Endodermal cell (in vitro differentiated cells): ENCODE results near the gene ARL5A. TPM values are rescaled to one million over a fixed set of nuclear protein-coding genes. Genes with fewer than 3 reads are reported as not detected.
A peak's percentile ranks its signal among the peaks of the same experiment; 100 is the strongest.

Source experiments
- DNase-seq: peaks from one replicate; pipeline ENCODE4 v3.0.0-alpha.2; 2017
- H3K27ac ChIP-seq: 2 replicates; pipeline ENCODE4 v1.5.1; 2013; ENCODE audit warnings: mild to moderate bottlenecking, low read depth, low read length, moderate library complexity
- H3K27me3 ChIP-seq: 2 replicates; pipeline ENCODE4 v1.6.1; 2013; ENCODE audit warnings: mild to moderate bottlenecking, low read length, moderate library complexity; ENCODE audit not compliant: insufficient read depth, control insufficient read depth, poor library complexity, severe bottlenecking
- H3K36me3 ChIP-seq: 2 replicates; pipeline ENCODE4 v1.7.0; 2013; ENCODE audit warnings: mild to moderate bottlenecking, low read length, moderate library complexity; ENCODE audit not compliant: control insufficient read depth, insufficient read depth
- H3K4me1 ChIP-seq: one replicate; pipeline ENCODE4 v1.7.0; 2013; ENCODE audit warnings: low read length; ENCODE audit not compliant: control insufficient read depth, insufficient read depth
- H3K4me3 ChIP-seq: 2 replicates; pipeline ENCODE4 v1.5.1; 2013; ENCODE audit warnings: mild to moderate bottlenecking, low read length, moderate library complexity
- H3K9ac ChIP-seq: 2 replicates; pipeline ENCODE4 v1.6.1; 2013; ENCODE audit warnings: mild to moderate bottlenecking, low read length, moderate library complexity; ENCODE audit not compliant: poor library complexity, severe bottlenecking; ENCODE audit errors: extremely low read depth
- H3K9me3 ChIP-seq: 2 replicates; pipeline ENCODE4 v1.6.1; 2013; ENCODE audit warnings: mild to moderate bottlenecking, low read length, moderate library complexity; ENCODE audit not compliant: control insufficient read depth
- H3K27ac Mint-ChIP-seq: 2 replicates; pipeline ENCODE4 v1.8.0; 2020; ENCODE audit warnings: mixed read lengths
- H3K27me3 Mint-ChIP-seq: 2 replicates; pipeline ENCODE4 v1.8.0; 2021; ENCODE audit warnings: mild to moderate bottlenecking, mixed read lengths; ENCODE audit not compliant: insufficient read depth
- H3K36me3 Mint-ChIP-seq: 2 replicates; pipeline ENCODE4 v1.8.0; 2020; ENCODE audit warnings: low read depth, mixed read lengths
- H3K4me1 Mint-ChIP-seq: 2 replicates; pipeline ENCODE4 v1.8.0; 2020; ENCODE audit warnings: mixed read lengths
- H3K4me3 Mint-ChIP-seq: 2 replicates; pipeline ENCODE4 v1.8.0; 2020; ENCODE audit warnings: mild to moderate bottlenecking, moderate library complexity, mixed read lengths
- H3K9me3 Mint-ChIP-seq: 2 replicates; pipeline ENCODE4 v1.8.0; 2020; ENCODE audit warnings: mild to moderate bottlenecking, mixed read lengths
- CTCF ChIP-seq: fragments of 200-600 bp; sonication (generic); conservative IDR thresholded peaks from 2 replicates; pipeline ENCODE4 v1.5.0; 2021; ENCODE audit warnings: antibody characterized with exemption, mild to moderate bottlenecking
- WGBS, 2 experiments: methylation state at CpG; one replicate each; pipeline versions ENCODE4 v1.1.5 to v1.1.7; 2013; ENCODE audit warnings: missing lambda C conversion rate in 2 of 2, mixed read lengths in 1 of 2; ENCODE audit not compliant: insufficient coverage in 1 of 2, insufficient read length in 1 of 2; 5-methylcytosine and 5-hydroxymethylcytosine counted together
- total RNA-seq, 2 donors: library from RNA; stranded (reverse); fragmentation: NEBNext Ultra II Directional in 1 of 2; extraction: Animal tissue kit (Norgen Biotek cat#: 25700) in 1 of 2; gene quantifications; 2 replicates in 1 of 2; 3 replicates in 1 of 2; pipeline ENCODE4 v1.2.1, GENCODE V29; 2021

ARL5A gene
- total RNA-seq, 2 donors from 2014 or later = 72.2 to 77.1 TPM

- Mint-ChIP-seq H3K4me3 (no peak overlapping the region), H3K27me3 (no peaks in the 10 kb centered on the region), H3K36me3 (no peaks in the 10 kb centered on the region), H3K27ac (no peak overlapping the region), H3K9me3 (no peaks in the 10 kb centered on the region), H3K4me1 (peaks cover 5% of the 10 kb centered on the region)
- Histone ChIP-seq H3K4me1 (no peaks in the 10 kb centered on the region), H3K9me3 (no peaks in the 10 kb centered on the region), H3K27me3 (no peaks in the 10 kb centered on the region), H3K36me3 (no peaks in the 10 kb centered on the region), H3K27ac (no peak overlapping the region), H3K9ac (no peak overlapping the region), H3K4me3 (no peak overlapping the region)
- WGBS, 2 experiments = 67 to 88% methylated on average over 1 to 5 of the region's 5 CpGs
- no peak for DNase-seq
- no peak for TF ChIP-seq CTCF
These were observed 41.1 kb upstream of the ARL5A start for GRCh38 chr2:151869291-151869690.

GRCh38 chr2:151862700-151863099 lies 34.5 kb upstream of the ARL5A start:
- DNase-seq = no peak

GRCh38 chr2:151861174-151861573 lies 33.0 kb upstream of the ARL5A start:
- Histone ChIP-seq H3K27ac (no peak overlapping the region), H3K36me3 (no peaks in the 10 kb centered on the region), H3K9me3 (no peaks in the 10 kb centered on the region), H3K4me3 (no peak overlapping the region), H3K9ac (no peak overlapping the region), H3K4me1 (peaks cover 16% of the 10 kb centered on the region), H3K27me3 (no peaks in the 10 kb centered on the region)
- Mint-ChIP-seq H3K27ac (peak overlapping the region; percentile 7), H3K36me3 (no peaks in the 10 kb centered on the region), H3K4me1 (peaks cover 20% of the 10 kb centered on the region), H3K4me3 (no peak overlapping the region), H3K27me3 (no peaks in the 10 kb centered on the region), H3K9me3 (no peaks in the 10 kb centered on the region)
- no peak for TF ChIP-seq CTCF
- no peak for DNase-seq
- WGBS, 2 experiments = 95 to 100% methylated on average over 4 of the region's 4 CpGs

More at GRCh38 chr2:151862700-151863099, 34.5 kb upstream of the ARL5A start:
- 96 to 97% methylated on average over 3 to 5 of the region's 5 CpGs for WGBS, 2 experiments
- TF ChIP-seq CTCF = no peak
- Histone ChIP-seq H3K9me3 (no peaks in the 10 kb centered on the region), H3K27ac (no peak overlapping the region), H3K4me1 (peaks cover 16% of the 10 kb centered on the region), H3K4me3 (no peak overlapping the region), H3K27me3 (no peaks in the 10 kb centered on the region), H3K36me3 (no peaks in the 10 kb centered on the region), H3K9ac (no peak overlapping the region)
- Mint-ChIP-seq H3K27ac (no peak overlapping the region), H3K4me3 (no peak overlapping the region), H3K36me3 (no peaks in the 10 kb centered on the region), H3K9me3 (no peaks in the 10 kb centered on the region), H3K27me3 (no peaks in the 10 kb centered on the region), H3K4me1 (peaks cover 20% of the 10 kb centered on the region)
